GM23338 (cell line): ENCODE results near the gene GPAT2. TPM values are rescaled to one million over a fixed set of nuclear protein-coding genes. Genes with fewer than 3 reads are reported as not detected.
"Not testable (repeated sequence)": the region's sequence is repeated elsewhere in the genome, so short reads cannot be mapped to it uniquely, and the experiment has no call there.

Experiments
- ATAC-seq: fragments of 200-7000 bp; cut with Tn5 transposase; 3 replicates; pipeline ENCODE4 v1.9.1; 2020
- DNase-seq: peaks from one replicate; pipeline ENCODE4 v3.0.0-alpha.2; 2015; ENCODE audit warnings: low spot score
- H2AFZ ChIP-seq: fragments of 200-600 bp; sonication (generic); 2 replicates; pipeline ENCODE4 v1.8.0; 2016; ENCODE audit warnings: antibody characterized with exemption, mild to moderate bottlenecking, moderate library complexity
- H3F3A ChIP-seq: fragments of 200-600 bp; sonication (generic); replicated peaks from 2 replicates; pipeline ENCODE4 v1.8.0; 2017; ENCODE audit warnings: antibody characterized with exemption, mixed run types, low read depth
- H3K27ac ChIP-seq: fragments of 200-600 bp; sonication (generic); 2 replicates; pipeline ENCODE4 v1.6.1; 2016; ENCODE audit warnings: low read depth
- H3K27me3 ChIP-seq: fragments of 200-600 bp; sonication (generic); 2 replicates; pipeline ENCODE4 v1.8.0; 2016; ENCODE audit warnings: mild to moderate bottlenecking, mixed run types, moderate library complexity; ENCODE audit not compliant: insufficient read depth
- H3K36me3 ChIP-seq: fragments of 200-600 bp; sonication (generic); 2 replicates; pipeline ENCODE4 v1.8.0; 2016; ENCODE audit warnings: mild to moderate bottlenecking; ENCODE audit not compliant: insufficient read depth
- H3K4me1 ChIP-seq: fragments of 200-600 bp; sonication (generic); 2 replicates; pipeline ENCODE4 v1.8.0; 2016; ENCODE audit warnings: mild to moderate bottlenecking, moderate library complexity; ENCODE audit not compliant: insufficient read depth
- H3K4me2 ChIP-seq: fragments of 200-600 bp; sonication (generic); 2 replicates; pipeline ENCODE4 v1.7.1; 2017; ENCODE audit warnings: mixed run types
- H3K4me3 ChIP-seq: fragments of 200-600 bp; sonication (generic); 2 replicates; pipeline ENCODE4 v1.6.1; 2016; ENCODE audit warnings: mixed run types
- H3K79me2 ChIP-seq: fragments of 200-600 bp; sonication (generic); replicated peaks from 2 replicates; pipeline ENCODE4 v1.8.0; 2017; ENCODE audit warnings: mild to moderate bottlenecking; ENCODE audit not compliant: insufficient read depth
- H3K9me2 ChIP-seq: fragments of 200-600 bp; sonication (generic); 2 replicates; pipeline ENCODE4 v1.8.0; 2017; ENCODE audit not compliant: insufficient read depth
- H4K20me1 ChIP-seq: fragments of 200-600 bp; sonication (generic); replicated peaks from 2 replicates; pipeline ENCODE4 v1.8.0; 2017; ENCODE audit warnings: mild to moderate bottlenecking; ENCODE audit not compliant: insufficient read depth
- H3K27ac Mint-ChIP-seq: 2 replicates; pipeline ENCODE4 v1.8.0; 2020; ENCODE audit warnings: inconsistent platforms, mild to moderate bottlenecking, moderate library complexity, mixed read lengths
- H3K27me3 Mint-ChIP-seq: 3 replicates; pipeline ENCODE4 v1.8.0; 2022; ENCODE audit warnings: low read depth, mild to moderate bottlenecking, moderate library complexity, mixed read lengths, inconsistent platforms; ENCODE audit not compliant: insufficient read depth, poor library complexity
- H3K36me3 Mint-ChIP-seq: 3 replicates; pipeline ENCODE4 v1.8.0; 2021; ENCODE audit warnings: low read depth, mild to moderate bottlenecking, inconsistent platforms, moderate library complexity, mixed read lengths
- H3K4me1 Mint-ChIP-seq: 3 replicates; pipeline ENCODE4 v1.8.0; 2020; ENCODE audit warnings: mild to moderate bottlenecking, inconsistent platforms, mixed read lengths
- H3K4me3 Mint-ChIP-seq: 3 replicates; pipeline ENCODE4 v1.8.0; 2021; ENCODE audit warnings: moderate library complexity, mild to moderate bottlenecking, inconsistent platforms, mixed read lengths
- H3K9me3 Mint-ChIP-seq: 3 replicates; pipeline ENCODE4 v1.8.0; 2020; ENCODE audit warnings: moderate library complexity, mild to moderate bottlenecking, inconsistent platforms, mixed read lengths
- CTCF ChIP-seq, 2 experiments: fragments of 200-600 bp in 1 of 2; sonication (generic) in 1 of 2; conservative IDR thresholded peaks; 2 replicates each; pipeline versions ENCODE4 v1.5.1 to v1.6.1; 2016 to 2017; ENCODE audit warnings: antibody characterized with exemption in 2 of 2, low read depth in 2 of 2, mild to moderate bottlenecking in 2 of 2, moderate library complexity in 1 of 2
- polyA plus RNA-seq: library from polyadenylated mRNA; unstranded; fragments of >200 nt; fragmentation: Nextera tagmentation; extraction: Ambion mirVana; gene quantifications from 2 replicates; pipeline ENCODE4 v1.2.1, GENCODE V29; 2016
- small RNA-seq: library from RNA; depleted of rRNA; stranded (forward); fragments of <200 nt; gene quantifications from one replicate; pipeline ENCODE3, GENCODE V24; 2014; ENCODE audit warnings: low replicate concordance
- total RNA-seq: library from RNA; depleted of rRNA; stranded (reverse); fragments of >200 nt; shearing (Covaris generic); gene quantifications from 2 replicates; pipeline ENCODE4 v1.2.3, GENCODE V29; 2014; rRNA removed

Gene GPAT2
- total and polyA plus RNA-seq, 2 experiments from 2014 or later = 1.6 to 2.2 TPM

GRCh38 chr2:95992520-95993272 lies 42.0 kb downstream of the GPAT2 start:
- not testable (repeated sequence) for H3K27me3 Mint-ChIP-seq
- H3K4me3 Mint-ChIP-seq = peak overlapping the region; percentile 83

GRCh38 chr2:95992102-95992501 lies 42.6 kb downstream of the GPAT2 start:
- H3K27me3 Mint-ChIP-seq, H2AFZ ChIP-seq, H3K27me3 ChIP-seq, DNase-seq, H3K27ac Mint-ChIP-seq, H3K36me3 Mint-ChIP-seq, H3K4me1 Mint-ChIP-seq, H3K27ac ChIP-seq, H3K9me2 ChIP-seq, H4K20me1 ChIP-seq, H3K36me3 ChIP-seq, H3K9me3 Mint-ChIP-seq, H3F3A ChIP-seq, H3K4me1 ChIP-seq, H3K79me2 ChIP-seq: not testable (repeated sequence)
- peak; percentile 81 for ATAC-seq
- Histone ChIP-seq H3K4me3 (peak overlapping the region; percentile 53), H3K4me2 (peak overlapping the region; percentile 72; the same call in 1 of the 2 replicates)
- peak overlapping the region; percentile 71; the same call in 2 of the 3 replicates for H3K4me3 Mint-ChIP-seq

More at GRCh38 chr2:95992520-95993272, 42.0 kb downstream of the GPAT2 start:
- H3K4me2 ChIP-seq = peak overlapping the region; percentile 72
- H3F3A ChIP-seq, H3K36me3 Mint-ChIP-seq, H2AFZ ChIP-seq, H3K4me1 Mint-ChIP-seq, H3K4me1 ChIP-seq, H3K36me3 ChIP-seq, H3K27ac ChIP-seq, H3K79me2 ChIP-seq, H3K9me2 ChIP-seq, H3K27me3 ChIP-seq, H3K9me3 Mint-ChIP-seq, H3K27ac Mint-ChIP-seq, H4K20me1 ChIP-seq: not testable (repeated sequence)
- peak; percentile 70 to 96 for TF ChIP-seq CTCF (conservative IDR thresholded peaks at IDR 0.05; ENCODE audit: low read depth in 2 of 2)
- peak; percentile 43 for DNase-seq
- peak overlapping the region; percentile 53 for H3K4me3 ChIP-seq
- peak; percentile 76 for ATAC-seq

GRCh38 chr2:95991351-95992094 lies 43.2 kb downstream of the GPAT2 start, which contains the start of gene ANKRD36C:
ANKRD36C (minus strand) TSS chr2:95991824; CDS start chr2:95991708, 116 bp downstream.
- peak within 1 kb of the TSS; percentile 93 for H2AFZ ChIP-seq
- peak within 1 kb of the TSS; percentile 90 for H3K4me2 ChIP-seq
- H3K36me3 ChIP-seq, H3K9me3 Mint-ChIP-seq, H4K20me1 ChIP-seq, H3F3A ChIP-seq, H3K79me2 ChIP-seq, H3K4me1 Mint-ChIP-seq, H3K4me1 ChIP-seq, H3K27me3 Mint-ChIP-seq, H3K9me2 ChIP-seq, H3K36me3 Mint-ChIP-seq, H3K27ac ChIP-seq, H3K27ac Mint-ChIP-seq, H3K27me3 ChIP-seq: not testable (repeated sequence)
- peak within 1 kb of the TSS; percentile 93 for H3K4me3 Mint-ChIP-seq
- peak within 1 kb of the TSS; percentile 86 for H3K4me3 ChIP-seq
- peak; percentile 79 for ATAC-seq
- peak; percentile 14 for DNase-seq

GRCh38 chr2:95990884-95991283 lies 43.8 kb downstream of the GPAT2 start:
- not testable (repeated sequence) for H3K4me1 ChIP-seq, ATAC-seq, H3K9me2 ChIP-seq, H3K27ac ChIP-seq, H2AFZ ChIP-seq, DNase-seq, H3F3A ChIP-seq, H3K79me2 ChIP-seq, H3K36me3 Mint-ChIP-seq, H3K36me3 ChIP-seq, H3K27ac Mint-ChIP-seq, H3K27me3 ChIP-seq, H4K20me1 ChIP-seq, H3K4me1 Mint-ChIP-seq, H3K9me3 Mint-ChIP-seq, H3K27me3 Mint-ChIP-seq
- peak overlapping the region; percentile 57 for H3K4me3 Mint-ChIP-seq
- peak overlapping the region; percentile 41 for H3K4me3 ChIP-seq
- peak overlapping the region; percentile 68 for H3K4me2 ChIP-seq

Small RNAs within 50 kb of the gene (small RNA-seq; reads per million reads assigned to genes)
- gene RN7SL210P = not detected

Other genes with a start within 250 kb of the GPAT2 start
- 11.2 and 16.2 TPM in 2 replicates for gene ANKRD36C, start 43.1 kb downstream of the GPAT2 start, total RNA-seq
- 16.6 and 16.8 TPM in 2 replicates for gene ANKRD36C, start 43.1 kb downstream of the GPAT2 start, polyA plus RNA-seq
- gene ADRA2B, start 81.7 kb upstream of the GPAT2 start, total RNA-seq = 5.9 and 7.9 TPM in 2 replicates
- gene ADRA2B, start 81.7 kb upstream of the GPAT2 start, polyA plus RNA-seq = 1.5 and 1.7 TPM in 2 replicates
- 1.6 TPM in 1 of 2 replicates, not detected in the other for gene ASTL, start 103.6 kb upstream of the GPAT2 start, total RNA-seq
- 0.23 TPM in 1 of 2 replicates, not detected in the other for gene ASTL, start 103.6 kb upstream of the GPAT2 start, polyA plus RNA-seq
- 10.5 and 13.0 TPM in 2 replicates for gene DUSP2, start 110.5 kb upstream of the GPAT2 start, total RNA-seq
- gene DUSP2, start 110.5 kb upstream of the GPAT2 start, polyA plus RNA-seq = 6.4 and 6.6 TPM in 2 replicates
- 222 TPM in 2 replicates for gene STARD7, start 173.9 kb upstream of the GPAT2 start, total RNA-seq
- gene STARD7, start 173.9 kb upstream of the GPAT2 start, polyA plus RNA-seq = 72.0 and 72.2 TPM in 2 replicates
- 19.9 and 24.6 TPM in 2 replicates for gene TMEM127, start 231.1 kb upstream of the GPAT2 start, total RNA-seq
- 4.5 and 4.9 TPM in 2 replicates for gene TMEM127, start 231.1 kb upstream of the GPAT2 start, polyA plus RNA-seq
- gene CIAO1, start 231.3 kb upstream of the GPAT2 start, total RNA-seq = 87.0 and 119 TPM in 2 replicates
- 44.1 and 48.8 TPM in 2 replicates for gene CIAO1, start 231.3 kb upstream of the GPAT2 start, polyA plus RNA-seq